ENCODE data around the gene SPEN. TPM values are rescaled to one million over a fixed set of nuclear protein-coding genes. Genes with fewer than 3 reads are reported as not detected.

SPEN gene
- total and polyA plus RNA-seq, 9 of the 15 experiments (the other 6 are each of a cell fraction or from before 2014, with no cell fraction given), result 5.7 to 87.5 (median 27.2) TPM

DNA sequence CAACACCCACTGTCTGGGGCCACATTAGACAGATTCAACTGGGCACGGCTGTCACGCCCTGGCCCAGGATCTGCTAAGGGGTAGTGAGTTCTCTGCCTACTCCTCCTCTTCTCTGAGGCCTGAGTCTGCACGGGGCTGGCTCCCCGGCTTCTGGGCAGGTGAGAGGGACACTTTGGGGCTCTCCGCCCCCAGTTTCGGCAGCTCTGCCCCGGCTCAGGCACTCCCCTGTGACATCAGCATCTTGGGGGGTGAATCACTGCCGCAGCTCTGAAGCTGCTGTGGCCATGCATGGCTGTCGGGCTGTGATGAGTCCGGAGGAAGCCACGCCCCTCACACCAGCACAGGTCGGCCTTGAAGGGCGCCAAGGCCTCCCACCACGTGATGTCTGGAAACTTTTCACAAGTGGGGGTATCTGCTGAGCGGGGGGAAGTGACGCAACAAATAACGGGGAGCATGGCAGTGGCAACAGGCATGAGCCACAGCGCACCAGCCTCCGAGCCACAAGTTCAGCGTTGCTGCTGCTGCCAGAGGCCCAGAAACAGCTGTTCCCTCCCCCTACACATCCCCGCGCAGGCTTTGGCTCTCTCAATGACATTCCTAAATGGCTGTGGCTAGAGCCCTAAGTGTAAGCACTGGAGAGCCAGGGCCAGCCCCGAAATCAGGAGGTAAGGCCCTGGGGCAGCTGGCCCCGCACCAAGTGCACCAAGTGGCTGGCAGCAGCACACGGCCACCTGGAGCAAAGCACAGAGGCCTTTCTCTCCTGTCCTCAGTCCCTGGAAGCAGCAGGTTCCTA is 102.1 kb downstream of the SPEN start (continued):
- TF ChIP-seq CBFA2T3 (IDR thresholded peaks at IDR 0.05), result peak; percentile 45; the same call in 1 of the 2 replicates
- TF ChIP-seq ZNF764 (CRISPR knock-in tag; IDR thresholded peaks at IDR 0.05; ENCODE audit: low read depth), result no peak
- TF ChIP-seq ZNF699 (CRISPR knock-in tag; IDR thresholded peaks at IDR 0.05; ENCODE audit: insufficient replicate concordance), result no peak
- no peak for TF ChIP-seq SMAD1 (IDR thresholded peaks at IDR 0.05; ENCODE audit: low read depth, low read length, partially characterized antibody)
- TF ChIP-seq, protein P1, sequence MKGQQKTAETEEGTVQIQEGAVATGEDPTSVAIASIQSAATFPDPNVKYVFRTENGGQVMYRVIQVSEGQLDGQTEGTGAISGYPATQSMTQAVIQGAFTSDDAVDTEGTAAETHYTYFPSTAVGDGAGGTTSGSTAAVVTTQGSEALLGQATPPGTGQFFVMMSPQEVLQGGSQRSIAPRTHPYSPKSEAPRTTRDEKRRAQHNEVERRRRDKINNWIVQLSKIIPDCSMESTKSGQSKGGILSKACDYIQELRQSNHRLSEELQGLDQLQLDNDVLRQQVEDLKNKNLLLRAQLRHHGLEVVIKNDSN (CRISPR knock-in tag; IDR thresholded peaks at IDR 0.05), result peak; percentile 97
- no peak for TF ChIP-seq RAD21 (CRISPR knock-in tag; conservative IDR thresholded peaks at IDR 0.05 in 1 of 2, IDR thresholded peaks at IDR 0.05 in 1 of 2)
- TF ChIP-seq SFPQ (IDR thresholded peaks at IDR 0.05; ENCODE audit: low read depth, low read length), result no peak
- TF ChIP-seq MCM5 (IDR thresholded peaks at IDR 0.05; ENCODE audit: low read depth), result no peak
- no peak for TF ChIP-seq ZNF24 (IDR thresholded peaks at IDR 0.05)
- peak; percentile 63; the same call in 1 of the 2 replicates for TF ChIP-seq TARDBP (IDR thresholded peaks at IDR 0.05)
- TF ChIP-seq ELK1 (CRISPR knock-in tag; IDR thresholded peaks at IDR 0.05), result no peak
- TF ChIP-seq, protein P2, sequence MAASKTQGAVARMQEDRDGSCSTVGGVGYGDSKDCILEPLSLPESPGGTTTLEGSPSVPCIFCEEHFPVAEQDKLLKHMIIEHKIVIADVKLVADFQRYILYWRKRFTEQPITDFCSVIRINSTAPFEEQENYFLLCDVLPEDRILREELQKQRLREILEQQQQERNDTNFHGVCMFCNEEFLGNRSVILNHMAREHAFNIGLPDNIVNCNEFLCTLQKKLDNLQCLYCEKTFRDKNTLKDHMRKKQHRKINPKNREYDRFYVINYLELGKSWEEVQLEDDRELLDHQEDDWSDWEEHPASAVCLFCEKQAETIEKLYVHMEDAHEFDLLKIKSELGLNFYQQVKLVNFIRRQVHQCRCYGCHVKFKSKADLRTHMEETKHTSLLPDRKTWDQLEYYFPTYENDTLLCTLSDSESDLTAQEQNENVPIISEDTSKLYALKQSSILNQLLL (CRISPR knock-in tag; IDR thresholded peaks at IDR 0.05; ENCODE audit: borderline replicate concordance), result no peak
- 0 out of 2 replicates have a peak, but pooled peaks have one; percentile 34 for TF ChIP-seq KLF16 (IDR thresholded peaks at IDR 0.05)
- no peak for TF ChIP-seq CHD4 (IDR thresholded peaks at IDR 0.05; ENCODE audit: insufficient read depth, insufficient replicate concordance, low read depth, low read length, poor library complexity, severe bottlenecking)
- peak; percentile 29 for TF ChIP-seq RBBP5 (IDR thresholded peaks at IDR 0.05; ENCODE audit: borderline replicate concordance, insufficient read depth, low read length, poor library complexity, severe bottlenecking)
- TF ChIP-seq, protein P3, sequence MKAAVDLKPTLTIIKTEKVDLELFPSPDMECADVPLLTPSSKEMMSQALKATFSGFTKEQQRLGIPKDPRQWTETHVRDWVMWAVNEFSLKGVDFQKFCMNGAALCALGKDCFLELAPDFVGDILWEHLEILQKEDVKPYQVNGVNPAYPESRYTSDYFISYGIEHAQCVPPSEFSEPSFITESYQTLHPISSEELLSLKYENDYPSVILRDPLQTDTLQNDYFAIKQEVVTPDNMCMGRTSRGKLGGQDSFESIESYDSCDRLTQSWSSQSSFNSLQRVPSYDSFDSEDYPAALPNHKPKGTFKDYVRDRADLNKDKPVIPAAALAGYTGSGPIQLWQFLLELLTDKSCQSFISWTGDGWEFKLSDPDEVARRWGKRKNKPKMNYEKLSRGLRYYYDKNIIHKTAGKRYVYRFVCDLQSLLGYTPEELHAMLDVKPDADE (conservative IDR thresholded peaks at IDR 0.05; ENCODE audit: control insufficient read depth, low read depth, low read length), result no peak
- TF ChIP-seq, protein P4, sequence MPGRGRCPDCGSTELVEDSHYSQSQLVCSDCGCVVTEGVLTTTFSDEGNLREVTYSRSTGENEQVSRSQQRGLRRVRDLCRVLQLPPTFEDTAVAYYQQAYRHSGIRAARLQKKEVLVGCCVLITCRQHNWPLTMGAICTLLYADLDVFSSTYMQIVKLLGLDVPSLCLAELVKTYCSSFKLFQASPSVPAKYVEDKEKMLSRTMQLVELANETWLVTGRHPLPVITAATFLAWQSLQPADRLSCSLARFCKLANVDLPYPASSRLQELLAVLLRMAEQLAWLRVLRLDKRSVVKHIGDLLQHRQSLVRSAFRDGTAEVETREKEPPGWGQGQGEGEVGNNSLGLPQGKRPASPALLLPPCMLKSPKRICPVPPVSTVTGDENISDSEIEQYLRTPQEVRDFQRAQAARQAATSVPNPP (IDR thresholded peaks at IDR 0.05; ENCODE audit: borderline replicate concordance, insufficient read depth, insufficient read length), result no peak

All from K562 (cell line).